ENCODE data around the gene GFPT1.

- no peak for TF ChIP-seq CTCF (IDR thresholded peaks at IDR 0.05)
- no peak for TF ChIP-seq POLR2AphosphoS5 (IDR thresholded peaks at IDR 0.05)
These were observed 95.9 kb downstream of the GFPT1 start for GRCh38 chr2:69291004-69291650.
